Omental fat pad (tissue), 4 donors: ENCODE results near the gene FOXL2NB. TPM values are rescaled to one million over a fixed set of nuclear protein-coding genes. Genes with fewer than 3 reads are reported as not detected.

ENCODE experiments used
- ATAC-seq: fragments of 150-250 bp; one replicate; pipeline ENCODE4 v1.9.1; 2016; ENCODE audit warnings: mild to moderate bottlenecking, moderate library complexity; ENCODE audit not compliant: low FRiP score
- DNase-seq: peaks from one replicate; pipeline ENCODE4 v3.0.0-alpha.2; 2019; ENCODE audit warnings: low spot score
- total RNA-seq, 4 donors: library from RNA; depleted of rRNA; stranded (reverse); fragments of >200 nt; gene quantifications; one replicate each; pipeline ENCODE4 v1.1.0, GENCODE V29; 2016
- TF ChIP-seq, protein P1 (sequence below), 3 donors: fragments of 450-650 bp; IDR thresholded peaks; one replicate each; pipeline ENCODE4 v1.5.1; 2016 to 2017; ENCODE audit warnings: antibody characterized with exemption in 3 of 3, mild to moderate bottlenecking in 3 of 3, moderate library complexity in 2 of 3

FOXL2NB gene
- total RNA-seq, 4 donors from 2014 or later, result not detected

DNA sequence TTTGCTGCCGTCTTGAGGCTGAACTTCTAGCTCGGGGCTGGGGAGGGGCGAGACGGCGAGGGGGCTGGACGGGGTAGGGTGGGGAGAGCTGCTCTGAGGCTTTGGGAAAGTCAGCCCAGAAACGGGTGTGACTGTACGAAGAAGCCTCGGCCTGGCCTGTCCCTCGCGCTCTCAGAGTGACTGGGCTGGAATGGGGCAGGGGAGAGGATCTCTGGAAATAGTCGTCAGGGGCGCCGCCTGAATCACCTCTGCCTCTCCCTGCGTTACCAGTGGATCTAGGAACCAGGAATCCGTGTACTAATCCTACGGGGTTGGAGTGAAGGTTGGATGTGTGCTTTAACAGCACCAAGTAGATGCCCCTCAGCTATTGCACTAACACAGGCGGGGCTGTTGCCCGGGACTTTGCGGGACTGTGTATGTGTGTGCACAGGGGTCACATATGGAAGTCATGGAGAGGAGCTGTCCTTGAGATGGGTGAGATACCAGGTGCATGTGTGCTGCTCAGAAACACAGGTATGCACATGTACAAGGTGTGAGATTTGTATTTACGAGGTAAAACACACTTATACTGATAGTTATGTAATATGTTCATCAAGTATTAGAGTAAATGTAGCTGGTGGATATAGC lies 591 bp downstream of the FOXL2NB start:
- DNase-seq (no peak), ATAC-seq (no peak)
- TF ChIP-seq, protein P1, sequence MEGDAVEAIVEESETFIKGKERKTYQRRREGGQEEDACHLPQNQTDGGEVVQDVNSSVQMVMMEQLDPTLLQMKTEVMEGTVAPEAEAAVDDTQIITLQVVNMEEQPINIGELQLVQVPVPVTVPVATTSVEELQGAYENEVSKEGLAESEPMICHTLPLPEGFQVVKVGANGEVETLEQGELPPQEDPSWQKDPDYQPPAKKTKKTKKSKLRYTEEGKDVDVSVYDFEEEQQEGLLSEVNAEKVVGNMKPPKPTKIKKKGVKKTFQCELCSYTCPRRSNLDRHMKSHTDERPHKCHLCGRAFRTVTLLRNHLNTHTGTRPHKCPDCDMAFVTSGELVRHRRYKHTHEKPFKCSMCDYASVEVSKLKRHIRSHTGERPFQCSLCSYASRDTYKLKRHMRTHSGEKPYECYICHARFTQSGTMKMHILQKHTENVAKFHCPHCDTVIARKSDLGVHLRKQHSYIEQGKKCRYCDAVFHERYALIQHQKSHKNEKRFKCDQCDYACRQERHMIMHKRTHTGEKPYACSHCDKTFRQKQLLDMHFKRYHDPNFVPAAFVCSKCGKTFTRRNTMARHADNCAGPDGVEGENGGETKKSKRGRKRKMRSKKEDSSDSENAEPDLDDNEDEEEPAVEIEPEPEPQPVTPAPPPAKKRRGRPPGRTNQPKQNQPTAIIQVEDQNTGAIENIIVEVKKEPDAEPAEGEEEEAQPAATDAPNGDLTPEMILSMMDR (IDR thresholded peaks at IDR 0.05), result no peak

DNA sequence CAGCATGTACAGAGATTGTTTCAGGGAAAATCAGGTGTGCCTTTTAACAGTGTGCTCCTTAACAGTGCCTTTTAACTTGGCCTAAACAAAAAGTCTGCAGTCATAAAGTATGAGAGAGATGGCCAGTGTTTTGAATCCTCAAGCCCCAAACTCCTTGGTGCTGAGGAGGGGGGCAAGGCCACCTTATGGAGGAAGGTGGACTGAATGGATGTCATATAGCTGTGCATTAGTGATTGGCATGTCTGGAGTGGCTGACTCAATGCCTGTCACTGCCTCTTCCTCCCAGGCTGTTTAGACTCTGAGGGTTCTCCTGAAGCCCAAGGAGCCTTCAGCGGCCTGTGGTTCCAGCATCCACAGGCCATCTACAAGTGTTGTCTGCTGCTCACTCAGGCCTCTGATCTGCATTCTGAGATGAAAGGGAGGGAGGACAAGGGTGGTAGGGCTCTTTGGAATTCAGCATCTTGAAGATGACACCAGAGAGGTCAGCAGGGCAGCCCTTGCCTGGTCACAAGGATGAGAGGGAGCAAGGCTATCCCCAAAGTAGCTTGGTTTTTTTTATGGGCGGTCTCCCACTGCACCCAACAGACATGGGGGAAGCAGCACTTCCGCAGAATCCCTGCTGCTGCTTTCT lies 1.5 kb downstream of the FOXL2NB start:
- TF ChIP-seq, protein P1 (IDR thresholded peaks at IDR 0.05), result no peak
- ATAC-seq (no peak), DNase-seq (no peak)

DNA sequence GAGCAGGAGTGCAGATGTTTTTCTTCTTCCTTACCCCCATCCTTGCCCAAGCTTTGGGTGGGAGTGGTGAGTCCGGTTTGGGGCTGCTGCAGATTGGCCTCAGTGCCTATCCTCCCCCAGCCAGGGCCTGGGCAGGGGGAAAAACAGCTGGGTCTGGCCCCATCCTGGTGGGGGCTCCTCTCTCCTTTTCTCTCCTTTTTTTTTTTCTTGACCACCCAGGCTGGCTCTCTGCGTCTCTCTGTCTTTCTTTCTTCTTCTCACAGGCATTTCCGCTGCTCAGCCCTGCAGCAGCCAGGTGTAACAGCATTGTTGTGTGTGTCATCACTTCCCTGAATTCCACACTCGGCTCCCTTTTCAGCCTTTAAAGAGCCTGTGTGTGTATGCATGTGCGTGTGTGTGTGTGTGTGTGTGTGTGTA lies 2.0 kb downstream of the FOXL2NB start:
- DNase-seq (no peak), ATAC-seq (no peak)
- TF ChIP-seq, protein P1 (IDR thresholded peaks at IDR 0.05), result no peak

DNA sequence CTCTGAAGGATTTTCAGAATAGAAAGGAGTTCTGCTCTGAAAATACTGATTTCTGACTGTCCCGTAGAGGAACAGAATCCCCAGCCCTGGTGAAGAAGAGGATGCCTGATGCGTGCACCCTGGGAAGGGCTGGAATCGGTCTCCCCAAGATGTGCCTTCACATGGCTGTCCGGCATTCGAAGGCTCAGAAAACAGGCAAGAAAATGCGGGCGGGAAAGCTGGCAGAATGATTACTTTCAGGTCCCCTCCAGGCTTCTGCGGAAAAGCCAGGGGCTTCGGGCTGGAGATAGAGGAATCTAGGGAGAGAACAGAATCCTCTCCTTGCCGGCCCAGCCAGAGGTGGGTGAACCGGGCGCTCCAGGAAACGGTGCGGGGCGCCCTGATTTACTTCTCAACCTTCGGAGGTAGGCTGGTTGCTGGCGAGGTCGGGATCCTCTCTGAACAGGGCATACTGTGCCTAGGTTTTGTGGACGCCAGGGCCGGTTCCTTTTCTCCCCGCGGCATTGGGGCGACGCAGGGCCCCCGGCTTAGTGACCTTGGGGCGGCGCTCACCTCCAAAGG lies 2.5 kb downstream of the FOXL2NB start:
- TF ChIP-seq, protein P1 (IDR thresholded peaks at IDR 0.05), result no peak
- ATAC-seq, result no peak
- no peak for DNase-seq

DNA sequence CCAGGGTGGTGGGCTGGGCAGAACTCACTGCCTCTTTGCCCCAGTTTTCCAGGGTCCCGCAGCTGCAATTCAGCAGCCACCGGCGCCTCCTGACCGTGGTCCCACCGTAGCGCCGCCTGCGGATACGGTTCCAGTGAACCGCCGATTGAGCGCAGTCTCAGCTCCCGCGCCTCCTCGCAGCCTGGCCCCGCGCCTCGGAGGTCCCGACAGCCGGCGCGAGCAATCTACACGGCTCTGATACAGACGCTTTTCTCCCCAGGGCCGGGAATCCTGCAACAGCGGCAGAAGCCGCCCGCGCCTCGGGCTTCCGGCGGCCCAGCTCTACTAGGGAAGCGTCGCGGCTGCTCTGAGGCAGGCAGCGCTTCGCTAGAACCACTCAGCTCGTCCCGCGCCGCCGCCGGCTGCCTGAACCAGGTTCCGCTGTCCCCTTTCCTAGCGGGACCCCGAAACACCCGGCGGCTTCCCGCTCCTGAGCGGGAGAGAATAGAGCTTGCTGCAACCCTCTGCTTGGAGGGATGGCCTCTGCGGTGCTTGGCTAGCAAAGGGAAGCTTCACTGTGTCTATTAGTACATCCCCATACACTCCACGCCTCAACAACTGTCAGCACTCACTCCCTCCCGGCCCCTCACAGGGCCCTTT lies 3.1 kb downstream of the FOXL2NB start:
- DNase-seq (no peak), ATAC-seq (peak; percentile 67)
- TF ChIP-seq, protein P1 (IDR thresholded peaks at IDR 0.05), result no peak

DNA sequence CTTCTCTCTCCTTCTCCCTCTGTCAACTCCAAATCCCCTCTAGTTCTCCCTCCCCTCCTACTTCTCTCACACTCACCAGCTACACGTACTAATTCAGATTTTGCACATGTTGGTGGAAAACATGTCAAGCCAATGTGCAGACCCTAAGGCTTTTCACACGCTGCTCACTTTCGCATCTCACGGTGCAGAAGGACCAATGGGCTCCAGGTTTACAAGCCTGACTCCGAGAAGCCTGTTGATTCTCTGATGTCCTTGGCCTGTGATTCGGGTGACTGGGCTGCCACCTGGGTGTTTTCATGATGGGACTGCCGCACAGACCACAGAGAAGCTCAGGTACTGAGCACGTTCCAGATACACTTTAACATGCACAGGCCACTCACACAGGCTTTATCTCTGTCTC lies 3.7 kb downstream of the FOXL2NB start:
- ATAC-seq (no peak), DNase-seq (no peak)
- TF ChIP-seq, protein P1 (IDR thresholded peaks at IDR 0.05), result no peak
